SU-DHL-6 (cell line): Measurements from ENCODE around the gene SLC9A2.

Source experiments
- H2AFZ ChIP-seq: fragments of 200-600 bp; sonication (generic); 2 replicates; pipeline ENCODE4 v1.6.1; 2014; ENCODE audit warnings: low read depth, mild to moderate bottlenecking, moderate library complexity, mixed read lengths, antibody characterized with exemption, low read length; ENCODE audit not compliant: severe bottlenecking
- H3F3A ChIP-seq: fragments of 200-600 bp; shearing (Covaris generic); 2 replicates; pipeline ENCODE4 v1.6.0; 2016; ENCODE audit warnings: antibody characterized with exemption, mild to moderate bottlenecking; ENCODE audit not compliant: insufficient read depth
- H3K27ac ChIP-seq: fragments of 200-600 bp; sonication (generic); 2 replicates; pipeline ENCODE4 v1.5.1; 2016; ENCODE audit warnings: low read depth, mild to moderate bottlenecking, low read length, moderate library complexity, mixed read lengths
- H3K27me3 ChIP-seq: fragments of 200-600 bp; sonication (generic), shearing (Covaris generic); 2 replicates; pipeline ENCODE4 v1.6.0; 2014; ENCODE audit warnings: mild to moderate bottlenecking, low read length
- H3K36me3 ChIP-seq: fragments of 200-600 bp; sonication (generic); 2 replicates; pipeline ENCODE4 v1.6.1; 2014; ENCODE audit warnings: mild to moderate bottlenecking, low read length, mixed read lengths
- H3K4me2 ChIP-seq: fragments of 300-600, 200-600 bp; shearing (Covaris generic), sonication (generic); 2 replicates; pipeline ENCODE4 v1.6.0; 2014; ENCODE audit warnings: low read length, low read depth, mild to moderate bottlenecking; ENCODE audit not compliant: poor library complexity, severe bottlenecking
- H3K4me3 ChIP-seq: fragments of 200-600 bp; sonication (generic); 2 replicates; pipeline ENCODE4 v1.5.1; 2014; ENCODE audit warnings: antibody characterized with exemption, low read length, mild to moderate bottlenecking, mixed read lengths; ENCODE audit not compliant: insufficient read depth, poor library complexity, severe bottlenecking
- H3K79me2 ChIP-seq: fragments of 200-600 bp; sonication (generic); 2 replicates; pipeline ENCODE4 v1.6.1; 2014; ENCODE audit warnings: mild to moderate bottlenecking, low read length, moderate library complexity; ENCODE audit not compliant: insufficient read depth
- H3K9ac ChIP-seq: fragments of 200-600 bp; sonication (generic); 2 replicates; pipeline ENCODE4 v1.7.0; 2014; ENCODE audit warnings: mild to moderate bottlenecking, low read length
- H3K9me2 ChIP-seq: fragments of 200-600 bp; sonication (generic); replicated peaks from 2 replicates; pipeline ENCODE4 v1.6.1; 2014; ENCODE audit warnings: low read length; ENCODE audit not compliant: insufficient read depth
- H3K9me3 ChIP-seq: fragments of 200-600 bp; sonication (generic); 2 replicates; pipeline ENCODE4 v1.6.1; 2014; ENCODE audit warnings: low read length, mixed read lengths; ENCODE audit not compliant: insufficient read depth
- H4K20me1 ChIP-seq: fragments of 200-600 bp; sonication (generic); 2 replicates; pipeline ENCODE4 v1.6.1; 2014; ENCODE audit warnings: low read depth, mild to moderate bottlenecking, antibody characterized with exemption, low read length, moderate library complexity, mixed read lengths
- CTCF ChIP-seq: fragments of 200-600 bp; sonication (generic); IDR thresholded peaks from one replicate; pipeline ENCODE4 v1.5.1; 2017; ENCODE audit warnings: antibody characterized with exemption, mild to moderate bottlenecking, low read length, moderate library complexity; ENCODE audit not compliant: insufficient read depth, poor library complexity, severe bottlenecking
- EZH2phosphoT487 ChIP-seq: fragments of 200-600 bp; sonication (generic), shearing (Covaris generic); conservative IDR thresholded peaks from 2 replicates; pipeline ENCODE4 v1.6.1; 2018; ENCODE audit warnings: mild to moderate bottlenecking, antibody characterized with exemption, low read length, moderate library complexity, mixed read lengths

The SLC9A2 gene

GRCh38 chr2:102686479-102687439 lies 67.4 kb downstream of the SLC9A2 start:
- H3K4me2 ChIP-seq = no peak overlapping the region
- H3K4me3 ChIP-seq = no peak overlapping the region
- no peaks in the 10 kb centered on the region for H3K79me2 ChIP-seq
- H3K27me3 ChIP-seq = no peaks in the 10 kb centered on the region
- no peaks in the 10 kb centered on the region for H3F3A ChIP-seq
- H4K20me1 ChIP-seq = no peaks in the 10 kb centered on the region
- no peaks in the 10 kb centered on the region for H3K36me3 ChIP-seq
- no peak overlapping the region for H3K9ac ChIP-seq
- H3K27ac ChIP-seq = no peak overlapping the region
- no peaks in the 10 kb centered on the region for H3K9me3 ChIP-seq
- TF ChIP-seq EZH2phosphoT487 (no peak), CTCF (no peak)
- H3K9me2 ChIP-seq = no peaks in the 10 kb centered on the region
- H2AFZ ChIP-seq = no peak overlapping the region

DNA sequence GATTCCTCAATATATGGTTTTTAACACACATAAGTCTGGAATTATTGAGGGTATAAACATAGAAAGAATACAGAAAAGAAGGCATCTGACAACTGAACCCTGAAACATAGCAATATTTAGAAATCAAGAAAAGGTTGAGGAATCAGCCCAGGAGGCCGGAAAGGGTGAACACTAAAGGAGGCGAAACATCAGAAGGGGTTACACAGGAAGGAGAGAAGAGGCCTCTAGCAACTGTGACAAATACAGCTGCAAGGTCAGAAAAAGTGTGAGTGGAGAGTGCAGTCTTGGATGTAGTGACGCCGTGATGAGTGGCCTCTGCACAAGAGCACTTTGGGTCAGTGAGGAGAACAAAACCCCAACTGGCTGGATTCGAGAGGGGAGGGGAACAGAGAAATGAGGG lies 70.7 kb downstream of the SLC9A2 start:
- no peak overlapping the region for H2AFZ ChIP-seq
- H3K36me3 ChIP-seq = no peaks in the 10 kb centered on the region

DNA sequence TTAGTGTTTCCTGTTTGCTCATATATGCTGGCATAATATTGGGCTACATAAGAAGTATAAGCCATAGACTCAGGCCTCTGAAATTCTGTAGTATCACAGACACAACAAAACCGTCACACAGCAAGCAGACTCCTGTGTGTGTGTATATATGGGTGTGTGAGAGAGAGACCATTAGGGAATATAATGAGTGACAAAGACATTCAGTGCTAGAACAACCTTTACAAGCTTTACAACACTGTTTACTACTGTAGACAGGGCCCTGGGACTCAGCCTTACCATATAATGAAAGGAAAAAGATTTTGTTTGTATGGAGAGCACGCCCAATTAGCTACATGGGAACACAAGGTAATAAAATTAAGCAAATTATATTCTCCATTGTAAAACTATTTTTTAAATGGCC lies 77.1 kb downstream of the SLC9A2 start:
- no peaks in the 10 kb centered on the region for H3K27me3 ChIP-seq
- TF ChIP-seq EZH2phosphoT487 (no peak), CTCF (no peak)

More for the DNA sequence above, 70.7 kb downstream of the SLC9A2 start:
- no peaks in the 10 kb centered on the region for H4K20me1 ChIP-seq
- H3K79me2 ChIP-seq = no peaks in the 10 kb centered on the region
- no peak overlapping the region for H3K27ac ChIP-seq
- H3F3A ChIP-seq = no peaks in the 10 kb centered on the region
- H3K4me3 ChIP-seq = no peak overlapping the region
- no peaks in the 10 kb centered on the region for H3K27me3 ChIP-seq
- H3K9me3 ChIP-seq = no peaks in the 10 kb centered on the region
- no peaks in the 10 kb centered on the region for H3K9me2 ChIP-seq
- no peak overlapping the region for H3K4me2 ChIP-seq
- no peak overlapping the region for H3K9ac ChIP-seq
- TF ChIP-seq EZH2phosphoT487 (no peak), CTCF (no peak)

More for the DNA sequence above, 77.1 kb downstream of the SLC9A2 start:
- no peaks in the 10 kb centered on the region for H3K9me3 ChIP-seq
- H3K9me2 ChIP-seq = no peaks in the 10 kb centered on the region
- no peaks in the 10 kb centered on the region for H3K79me2 ChIP-seq
- no peaks in the 10 kb centered on the region for H3F3A ChIP-seq
- no peak overlapping the region for H3K4me2 ChIP-seq
- no peak overlapping the region for H3K9ac ChIP-seq
- H3K36me3 ChIP-seq = no peaks in the 10 kb centered on the region
- no peak overlapping the region for H3K4me3 ChIP-seq
- no peaks in the 10 kb centered on the region for H4K20me1 ChIP-seq
- no peak overlapping the region for H2AFZ ChIP-seq
- no peak overlapping the region for H3K27ac ChIP-seq
